K562 (cell line): ENCODE data around the gene MAGI1. TPM values are rescaled to one million over a fixed set of nuclear protein-coding genes. Genes with fewer than 3 reads are reported as not detected.

Experiments
- HNRNPK ChIP-seq: fragments of 200-400 bp; formaldehyde crosslinking; IDR thresholded peaks from one replicate; pipeline ENCODE4 v1.6.1; 2018; ENCODE audit warnings: mild to moderate bottlenecking, low read depth, low read length; ENCODE audit not compliant: poor library complexity, severe bottlenecking
- LCOR ChIP-seq: sonication (generic); formaldehyde crosslinking; IDR thresholded peaks from 2 replicates; pipeline ENCODE4 v1.8.0; 2022; ENCODE audit warnings: mild to moderate bottlenecking, missing genetic modification reagents
- ZBTB17 ChIP-seq: fragments of 450-650 bp; formaldehyde crosslinking; IDR thresholded peaks from 2 replicates; pipeline ENCODE4 v1.4.0; 2020; ENCODE audit warnings: mild to moderate bottlenecking
- polyA plus RNA-seq, 8 experiments: library from polyadenylated mRNA; depleted of rRNA in 4 of 8; stranded (reverse) in 5 of 8; unstranded in 3 of 8; fragments of >200 nt; fragmentation: Nextera tagmentation in 2 of 8; fragmentation: Illumina TruSeq in 1 of 8; extraction: Ambion mirVana in 2 of 8; extraction: Trizol in 1 of 8; gene quantifications; 2 replicates each; pipeline versions ENCODE4 v1.2.1 to v1.2.3, GENCODE V29; 2011 to 2014; ENCODE audit warnings: inconsistent platforms in 1 of 8, missing spikeins in 1 of 8
- total RNA-seq, 7 experiments: library from RNA; depleted of rRNA in 6 of 7; stranded (reverse); fragments of >200 nt in 6 of 7; fragmentation: Illumina TruSeq in 2 of 7; extraction: Trizol in 2 of 7; gene quantifications; 2 replicates each; pipeline versions ENCODE4 v1.2.1 to v1.2.3, GENCODE V29; 2011 to 2021; ENCODE audit warnings: low replicate concordance in 1 of 7
- TF ChIP-seq, protein P1 (sequence below): fragments of 450-650 bp; IDR thresholded peaks from 2 replicates; pipeline ENCODE4 v1.6.1; 2016; ENCODE audit warnings: low read depth
- TF ChIP-seq, protein P2 (sequence below): sonication (generic); IDR thresholded peaks from 2 replicates; pipeline ENCODE4 v1.6.1; 2016

The MAGI1 gene
- total and polyA plus RNA-seq, 9 of the 15 experiments (the other 6 are each of a cell fraction or from before 2014, with no cell fraction given) = 7.8 to 59.4 (median 43.2) TPM

DNA sequence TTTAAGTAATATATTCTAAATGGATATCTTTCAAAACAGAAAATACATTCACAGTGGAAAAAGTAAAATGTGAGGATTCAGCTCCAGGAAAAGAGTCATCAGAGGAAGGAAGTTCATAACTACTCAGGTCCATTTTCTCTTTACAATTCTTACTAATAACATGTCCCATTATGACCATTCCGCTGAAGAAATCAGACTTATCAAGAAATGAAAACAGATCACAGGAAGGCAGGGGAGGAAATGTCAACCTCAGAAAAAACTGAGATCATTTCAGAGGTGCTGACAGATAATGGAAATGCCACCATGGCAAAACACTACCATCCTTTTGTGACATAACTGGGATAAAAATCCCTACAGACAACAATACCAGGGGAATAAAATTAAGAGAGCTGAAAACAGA lies 139.5 kb downstream of the MAGI1 start (continued):
- TF ChIP-seq, protein P1, sequence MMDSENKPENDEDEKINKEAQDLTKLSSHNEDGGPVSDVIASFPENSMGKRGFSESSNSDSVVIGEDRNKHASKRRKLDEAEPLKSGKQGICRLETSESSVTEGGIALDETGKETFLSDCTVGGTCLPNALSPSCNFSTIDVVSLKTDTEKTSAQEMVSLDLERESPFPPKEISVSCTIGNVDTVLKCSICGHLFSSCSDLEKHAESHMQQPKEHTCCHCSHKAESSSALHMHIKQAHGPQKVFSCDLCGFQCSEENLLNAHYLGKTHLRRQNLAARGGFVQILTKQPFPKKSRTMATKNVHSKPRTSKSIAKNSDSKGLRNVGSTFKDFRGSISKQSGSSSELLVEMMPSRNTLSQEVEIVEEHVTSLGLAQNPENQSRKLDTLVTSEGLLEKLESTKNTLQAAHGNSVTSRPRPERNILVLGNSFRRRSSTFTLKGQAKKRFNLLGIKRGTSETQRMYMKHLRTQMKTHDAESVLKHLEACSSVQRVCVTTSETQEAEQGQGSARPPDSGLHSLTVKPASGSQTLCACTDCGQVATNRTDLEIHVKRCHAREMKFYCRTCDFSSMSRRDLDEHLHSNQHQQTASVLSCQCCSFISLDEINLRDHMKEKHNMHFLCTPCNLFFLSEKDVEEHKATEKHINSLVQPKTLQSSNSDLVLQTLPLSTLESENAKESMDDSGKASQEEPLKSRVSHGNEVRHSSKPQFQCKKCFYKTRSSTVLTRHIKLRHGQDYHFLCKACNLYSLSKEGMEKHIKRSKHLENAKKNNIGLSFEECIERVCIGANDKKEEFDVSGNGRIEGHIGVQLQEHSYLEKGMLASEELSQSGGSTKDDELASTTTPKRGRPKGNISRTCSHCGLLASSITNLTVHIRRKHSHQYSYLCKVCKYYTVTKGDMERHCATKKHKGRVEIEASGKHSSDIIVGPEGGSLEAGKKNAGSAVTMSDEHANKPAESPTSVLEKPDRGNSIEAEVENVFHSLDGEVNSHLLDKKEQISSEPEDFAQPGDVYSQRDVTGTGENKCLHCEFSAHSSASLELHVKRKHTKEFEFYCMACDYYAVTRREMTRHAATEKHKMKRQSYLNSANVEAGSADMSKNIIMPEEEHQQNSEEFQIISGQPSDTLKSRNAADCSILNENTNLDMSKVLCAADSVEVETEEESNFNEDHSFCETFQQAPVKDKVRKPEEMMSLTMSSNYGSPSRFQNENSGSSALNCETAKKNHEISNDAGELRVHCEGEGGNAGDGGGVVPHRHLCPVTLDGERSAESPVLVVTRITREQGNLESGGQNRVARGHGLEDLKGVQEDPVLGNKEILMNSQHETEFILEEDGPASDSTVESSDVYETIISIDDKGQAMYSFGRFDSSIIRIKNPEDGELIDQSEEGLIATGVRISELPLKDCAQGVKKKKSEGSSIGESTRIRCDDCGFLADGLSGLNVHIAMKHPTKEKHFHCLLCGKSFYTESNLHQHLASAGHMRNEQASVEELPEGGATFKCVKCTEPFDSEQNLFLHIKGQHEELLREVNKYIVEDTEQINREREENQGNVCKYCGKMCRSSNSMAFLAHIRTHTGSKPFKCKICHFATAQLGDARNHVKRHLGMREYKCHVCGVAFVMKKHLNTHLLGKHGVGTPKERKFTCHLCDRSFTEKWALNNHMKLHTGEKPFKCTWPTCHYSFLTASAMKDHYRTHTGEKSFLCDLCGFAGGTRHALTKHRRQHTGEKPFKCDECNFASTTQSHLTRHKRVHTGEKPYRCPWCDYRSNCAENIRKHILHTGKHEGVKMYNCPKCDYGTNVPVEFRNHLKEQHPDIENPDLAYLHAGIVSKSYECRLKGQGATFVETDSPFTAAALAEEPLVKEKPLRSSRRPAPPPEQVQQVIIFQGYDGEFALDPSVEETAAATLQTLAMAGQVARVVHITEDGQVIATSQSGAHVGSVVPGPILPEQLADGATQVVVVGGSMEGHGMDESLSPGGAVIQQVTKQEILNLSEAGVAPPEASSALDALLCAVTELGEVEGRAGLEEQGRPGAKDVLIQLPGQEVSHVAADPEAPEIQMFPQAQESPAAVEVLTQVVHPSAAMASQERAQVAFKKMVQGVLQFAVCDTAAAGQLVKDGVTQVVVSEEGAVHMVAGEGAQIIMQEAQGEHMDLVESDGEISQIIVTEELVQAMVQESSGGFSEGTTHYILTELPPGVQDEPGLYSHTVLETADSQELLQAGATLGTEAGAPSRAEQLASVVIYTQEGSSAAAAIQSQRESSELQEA = no peak
- no peak for TF ChIP-seq LCOR (CRISPR knock-in tag)
- no peak for TF ChIP-seq HNRNPK
- TF ChIP-seq, protein P2, sequence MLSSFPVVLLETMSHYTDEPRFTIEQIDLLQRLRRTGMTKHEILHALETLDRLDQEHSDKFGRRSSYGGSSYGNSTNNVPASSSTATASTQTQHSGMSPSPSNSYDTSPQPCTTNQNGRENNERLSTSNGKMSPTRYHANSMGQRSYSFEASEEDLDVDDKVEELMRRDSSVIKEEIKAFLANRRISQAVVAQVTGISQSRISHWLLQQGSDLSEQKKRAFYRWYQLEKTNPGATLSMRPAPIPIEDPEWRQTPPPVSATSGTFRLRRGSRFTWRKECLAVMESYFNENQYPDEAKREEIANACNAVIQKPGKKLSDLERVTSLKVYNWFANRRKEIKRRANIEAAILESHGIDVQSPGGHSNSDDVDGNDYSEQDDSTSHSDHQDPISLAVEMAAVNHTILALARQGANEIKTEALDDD = no peak
- no peak for TF ChIP-seq ZBTB17 (CRISPR knock-in tag)
